Urothelium cell line (cell line): ENCODE results near the gene PARD3.

ENCODE experiments used
- DNase-seq: peaks from one replicate; pipeline ENCODE4 v3.0.0; 2011; ENCODE audit warnings: low spot score, mixed read lengths
- FAIRE-seq: peaks from 2 replicates; lab custom pipeline; 2011; peaks lifted over from hg19 to GRCh38; lab: Jason Lieb, UNC

Gene PARD3

GRCh38 chr10:34593374-34593890 lies 221.7 kb downstream of the PARD3 start:
- FAIRE-seq = no peak

GRCh38 chr10:34590793-34591192 lies 224.3 kb downstream of the PARD3 start:
- no peak for FAIRE-seq
- DNase-seq = no peak

More at GRCh38 chr10:34593374-34593890, 221.7 kb downstream of the PARD3 start:
- no peak for DNase-seq

GRCh38 chr10:34589275-34589674 lies 225.8 kb downstream of the PARD3 start:
- DNase-seq (no peak), FAIRE-seq (no peak)

- no peak for DNase-seq
- FAIRE-seq = peak; percentile 71
Measured at GRCh38 chr10:34587680-34588019, 227.4 kb downstream of the PARD3 start.

GRCh38 chr10:34587002-34587679 lies 228.0 kb downstream of the PARD3 start:
- FAIRE-seq = no peak
- no peak for DNase-seq

GRCh38 chr10:34585422-34586112 lies 229.5 kb downstream of the PARD3 start:
- no peak for DNase-seq
- no peak for FAIRE-seq

GRCh38 chr10:34584164-34584563 lies 230.9 kb downstream of the PARD3 start:
- FAIRE-seq = no peak
- no peak for DNase-seq

- peak; percentile 43 for DNase-seq
- peak; percentile 46 for FAIRE-seq
Measured at GRCh38 chr10:34581801-34582532, 233.1 kb downstream of the PARD3 start.

DNA sequence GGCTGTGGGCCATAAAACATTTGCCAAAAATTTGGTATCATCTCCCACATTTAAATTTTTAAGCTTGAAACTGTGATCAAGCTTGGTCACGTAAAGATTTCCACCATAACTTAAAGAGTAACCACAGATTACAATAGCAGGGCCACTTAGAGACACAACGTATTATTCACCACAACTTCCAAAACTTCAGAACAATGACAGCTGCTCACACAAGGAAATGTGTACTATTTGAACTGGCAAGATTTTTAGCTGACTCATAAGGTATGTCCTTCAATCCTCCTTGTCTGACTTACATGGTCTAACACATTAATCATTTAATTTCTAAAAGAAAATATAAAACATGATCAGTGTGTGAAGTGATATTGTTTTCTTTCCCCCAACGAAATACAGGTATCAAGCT lies 234.5 kb downstream of the PARD3 start:
- FAIRE-seq (no peak), DNase-seq (peak; percentile 58)

GRCh38 chr10:34580214-34580613 lies 234.9 kb downstream of the PARD3 start:
- no peak for FAIRE-seq
- DNase-seq = no peak

DNA sequence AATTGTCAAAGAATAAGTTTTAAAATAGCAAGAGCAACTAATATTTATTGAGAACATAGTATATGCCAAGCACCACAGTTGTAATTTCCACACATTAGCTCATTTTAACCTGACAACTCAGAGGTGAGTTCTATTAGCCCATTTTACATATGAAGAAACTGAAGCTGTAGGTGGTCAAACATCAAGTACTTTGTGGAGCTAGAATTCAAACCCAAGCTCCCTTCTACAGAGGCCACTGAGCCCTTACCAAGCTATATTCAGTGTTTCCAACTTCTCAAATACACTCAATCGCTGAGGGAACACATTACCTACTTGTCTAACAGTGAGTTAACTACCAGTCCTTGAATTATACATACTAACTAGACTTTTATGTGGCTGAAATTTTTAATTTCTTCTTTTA lies 236.6 kb downstream of the PARD3 start:
- DNase-seq = no peak
- FAIRE-seq = no peak

GRCh38 chr10:34576797-34577196 lies 238.3 kb downstream of the PARD3 start:
- DNase-seq (no peak), FAIRE-seq (no peak)

- DNase-seq (no peak), FAIRE-seq (no peak)
Measured at GRCh38 chr10:34575882-34576281, 239.2 kb downstream of the PARD3 start.

GRCh38 chr10:34574353-34574934 lies 240.7 kb downstream of the PARD3 start:
- no peak for FAIRE-seq
- no peak for DNase-seq

- DNase-seq (no peak), FAIRE-seq (no peak)
Measured at GRCh38 chr10:34570887-34571286, 244.2 kb downstream of the PARD3 start.

- FAIRE-seq = no peak
- DNase-seq = no peak
Measured at GRCh38 chr10:34567659-34568253, 247.3 kb downstream of the PARD3 start.

- no peak for FAIRE-seq
- DNase-seq = no peak
Measured at GRCh38 chr10:34565934-34566333, 249.2 kb downstream of the PARD3 start.

GRCh38 chr10:34558093-34558583 lies 257.0 kb downstream of the PARD3 start:
- FAIRE-seq = no peak

GRCh38 chr10:34557173-34557572 lies 257.9 kb downstream of the PARD3 start:
- no peak for FAIRE-seq
- no peak for DNase-seq

More at GRCh38 chr10:34558093-34558583, 257.0 kb downstream of the PARD3 start:
- no peak for DNase-seq

DNA sequence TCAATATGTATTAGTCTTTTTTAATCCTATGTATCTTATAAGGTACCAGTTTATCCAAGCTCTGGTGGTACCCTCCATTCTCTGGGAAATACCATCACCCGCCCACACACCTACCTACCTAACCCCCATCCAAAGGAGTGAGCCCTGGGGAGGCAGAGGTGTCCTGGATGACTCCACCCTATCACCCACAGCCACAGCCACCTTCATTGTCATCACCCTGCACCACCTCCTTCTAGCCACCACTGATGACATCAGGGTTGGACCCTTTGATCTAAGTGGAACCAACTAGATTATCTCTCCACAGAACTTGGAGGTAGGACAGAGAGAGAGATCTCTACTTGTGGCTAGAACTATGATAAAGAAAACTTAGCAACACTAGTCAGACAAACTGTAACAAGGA lies 259.4 kb downstream of the PARD3 start:
- DNase-seq (peak; percentile 67), FAIRE-seq (peak; percentile 13)

DNA sequence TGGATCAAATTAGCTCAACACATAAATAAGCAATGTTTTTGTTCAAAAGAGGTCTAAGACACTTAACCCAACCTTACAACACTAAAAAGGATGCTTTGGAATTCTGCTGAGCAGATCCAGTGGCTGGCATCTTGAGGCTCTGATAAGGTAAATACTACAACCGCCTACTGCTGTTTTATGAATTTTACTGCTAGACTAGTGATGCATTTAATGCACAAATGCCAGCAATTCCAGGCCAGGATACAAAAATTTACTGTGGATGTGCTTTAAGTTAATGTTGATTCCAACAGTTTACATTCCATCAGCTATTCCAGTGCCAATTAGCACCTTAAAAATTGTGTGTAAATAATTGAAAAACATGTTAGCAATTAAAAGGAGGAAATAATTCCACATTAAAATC lies 261.3 kb downstream of the PARD3 start:
- DNase-seq (no peak), FAIRE-seq (no peak)
